SK-N-SH (cell line): Measurements from ENCODE around the gene OBSCN. TPM values are rescaled to one million over a fixed set of nuclear protein-coding genes. Genes with fewer than 3 reads are reported as not detected.

ENCODE experiments used
- CTCF ChIA-PET: fragments of 300-600, 350-600 bp; formaldehyde crosslinking; extraction: SDS; loops from one replicate; lab custom pipeline; 2021; lab: Yijun Ruan, JAX
- POLR2A ChIA-PET: fragments of 350-600 bp; sonication (Branson Sonifier 250); formaldehyde crosslinking; extraction: SDS; loops from one replicate; lab custom pipeline; 2020; ENCODE audit warnings: antibody characterized with exemption, inconsistent platforms; lab: Yijun Ruan, JAX
- DNase-seq: peaks from one replicate; pipeline ENCODE4 v3.0.0; 2012
- H2AFZ ChIP-seq: fragments of 200-600 bp; sonication (generic); 2 replicates; pipeline ENCODE4 v1.8.1; 2016; ENCODE audit warnings: antibody characterized with exemption, mild to moderate bottlenecking, low read depth
- H3F3A ChIP-seq: fragments of 200-600 bp; sonication (generic); replicated peaks from 2 replicates; pipeline ENCODE3; 2016; ENCODE audit warnings: antibody characterized with exemption, mild to moderate bottlenecking; ENCODE audit not compliant: insufficient read depth
- H3K27ac ChIP-seq, 2 experiments: fragments of 200-500 bp in 1 of 2; fragments of 200-600 bp in 1 of 2; sonication (Bioruptor generic) in 1 of 2; sonication (generic), shearing (Covaris generic) in 1 of 2; 2 replicates each; pipeline versions ENCODE4 v1.5.1 to v1.6.1; 2014 to 2016; ENCODE audit warnings: low read depth in 2 of 2, inconsistent platforms in 1 of 2, low read length in 1 of 2, mild to moderate bottlenecking in 1 of 2, mixed read lengths in 1 of 2
- H3K27me3 ChIP-seq: fragments of 200-600 bp; sonication (generic), shearing (Covaris generic); 2 replicates; pipeline ENCODE4 v1.6.1; 2016; ENCODE audit warnings: mixed run types; ENCODE audit not compliant: insufficient read depth
- H3K36me3 ChIP-seq, 2 experiments: fragments of 200-500 bp in 1 of 2; fragments of 200-600 bp in 1 of 2; sonication (Bioruptor generic) in 1 of 2; sonication (generic) in 1 of 2; replicated peaks in 1 of 2; 2 replicates each; pipeline versions ENCODE3 to v1.5.1; 2014 to 2016; ENCODE audit warnings: low read length in 1 of 2, mild to moderate bottlenecking in 1 of 2; ENCODE audit not compliant: insufficient read depth in 2 of 2, control insufficient read depth in 1 of 2
- H3K4me1 ChIP-seq, 2 experiments: fragments of 200-500 bp in 1 of 2; fragments of 200-600 bp in 1 of 2; sonication (Bioruptor generic) in 1 of 2; sonication (generic), shearing (Covaris generic) in 1 of 2; 2 replicates each; pipeline versions ENCODE4 v1.5.1 to v1.6.1; 2014 to 2016; ENCODE audit warnings: low read depth in 1 of 2, low read length in 1 of 2, mixed run types in 1 of 2; ENCODE audit not compliant: insufficient read depth in 2 of 2, control insufficient read depth in 1 of 2
- H3K4me2 ChIP-seq: fragments of 200-600 bp; sonication (generic), shearing (Covaris generic); 2 replicates; pipeline ENCODE4 v1.6.1; 2017; ENCODE audit warnings: mixed run types
- H3K4me3 ChIP-seq, 2 experiments: fragments of 200-500 bp in 1 of 2; fragments of 200-600 bp in 1 of 2; sonication (Bioruptor generic) in 1 of 2; sonication (generic), shearing (Covaris generic) in 1 of 2; 2 replicates each; pipeline versions ENCODE4 v1.5.1 to v1.8.1; 2014 to 2016; ENCODE audit warnings: low read depth in 2 of 2, inconsistent platforms in 1 of 2, low read length in 1 of 2, mild to moderate bottlenecking in 1 of 2, mixed read lengths in 1 of 2, moderate library complexity in 1 of 2
- H3K79me2 ChIP-seq: fragments of 200-600 bp; sonication (generic); 2 replicates; pipeline ENCODE4 v1.8.1; 2017; ENCODE audit warnings: mild to moderate bottlenecking; ENCODE audit not compliant: insufficient read depth
- H3K9ac ChIP-seq: fragments of 200-600 bp; sonication (generic); 2 replicates; pipeline ENCODE4 v1.6.1; 2017; ENCODE audit warnings: mixed run types
- H3K9me2 ChIP-seq: fragments of 200-600 bp; sonication (generic); 2 replicates; pipeline ENCODE4 v1.6.1; 2017; ENCODE audit warnings: mixed run types
- H3K9me3 ChIP-seq: fragments of 200-600 bp; sonication (generic); 2 replicates; pipeline ENCODE4 v1.6.1; 2017; ENCODE audit warnings: mixed run types, mild to moderate bottlenecking, moderate library complexity
- H4K20me1 ChIP-seq: fragments of 200-600 bp; sonication (generic); 2 replicates; pipeline ENCODE4 v1.6.1; 2017; ENCODE audit warnings: mild to moderate bottlenecking, mixed run types; ENCODE audit not compliant: insufficient read depth
- ELF1 ChIP-seq: IDR thresholded peaks from 2 replicates; pipeline ENCODE4 v1.4.0; 2012
- EP300 ChIP-seq, 2 experiments: IDR thresholded peaks; 2 replicates each; pipeline versions ENCODE4 v1.4.0 to v1.6.1; 2012; ENCODE audit warnings: borderline replicate concordance in 1 of 2, low read depth in 1 of 2, low read length in 1 of 2
- GATA2 ChIP-seq: sonication (generic); formaldehyde crosslinking; IDR thresholded peaks from 2 replicates; pipeline ENCODE4 v1.5.0; 2020; ENCODE audit warnings: mild to moderate bottlenecking, missing genetic modification reagents
- NRF1 ChIP-seq: IDR thresholded peaks from 2 replicates; pipeline ENCODE4 v1.6.1; 2012; ENCODE audit warnings: low read depth, mild to moderate bottlenecking, low read length
- POLR2AphosphoS5 ChIP-seq: IDR thresholded peaks from 2 replicates; pipeline ENCODE4 v1.6.1; 2012; ENCODE audit warnings: low read depth, low read length
- RCOR1 ChIP-seq: fragments of 150-350 bp; IDR thresholded peaks from 2 replicates; pipeline ENCODE4 v1.6.1; 2017; ENCODE audit warnings: antibody characterized with exemption, low read length
- SIN3A ChIP-seq: IDR thresholded peaks from 2 replicates; pipeline ENCODE4 v1.6.1; 2012; ENCODE audit warnings: low read depth, mild to moderate bottlenecking, low read length, moderate library complexity, borderline replicate concordance
- TCF12 ChIP-seq: IDR thresholded peaks from 2 replicates; pipeline ENCODE4 v1.4.0; 2012
- WGBS: methylation state at CpG from one replicate; pipeline ENCODE4 v1.1.6; 2017; ENCODE audit warnings: low lambda C conversion rate; 5-methylcytosine and 5-hydroxymethylcytosine counted together
- polyA plus RNA-seq, 3 experiments: library from polyadenylated mRNA; depleted of rRNA; stranded (reverse); fragments of >200 nt; gene quantifications; 2 replicates each; pipeline ENCODE4 v1.2.3, GENCODE V29; 2012
- TF ChIP-seq, protein P1 (sequence below): IDR thresholded peaks from 2 replicates; pipeline ENCODE4; 2012
- TF ChIP-seq, protein P2 (sequence below): IDR thresholded peaks from 2 replicates; pipeline ENCODE4 v1.4.0; 2012; ENCODE audit warnings: low read depth, borderline replicate concordance
- TF ChIP-seq, protein P3 (sequence below): fragments of 150-350 bp; IDR thresholded peaks from 2 replicates; pipeline ENCODE4 v1.6.1; 2017; ENCODE audit warnings: antibody characterized with exemption, low read length, low read depth, borderline replicate concordance
- TF ChIP-seq, protein P4 (sequence below): IDR thresholded peaks from 2 replicates; pipeline ENCODE4 v1.4.0; 2012; ENCODE audit warnings: low read depth
- TF ChIP-seq, protein P5 (sequence below): fragments of 150-350 bp; IDR thresholded peaks from 2 replicates; pipeline ENCODE4 v1.6.1; 2016; ENCODE audit warnings: mild to moderate bottlenecking, low read depth, low read length
- TF ChIP-seq, protein P6 (sequence below): IDR thresholded peaks from 2 replicates; pipeline ENCODE4 v1.6.1; 2012; ENCODE audit warnings: mild to moderate bottlenecking, low read depth, low read length, moderate library complexity
- TF ChIP-seq, protein P7 (sequence below): IDR thresholded peaks from 2 replicates; pipeline ENCODE4 v1.4.0; 2012; ENCODE audit warnings: low read depth, borderline replicate concordance

OBSCN gene
- polyA plus RNA-seq, 1 of the 3 experiments (the other 2 are of a cell fraction), result 4.0 TPM

DNA sequence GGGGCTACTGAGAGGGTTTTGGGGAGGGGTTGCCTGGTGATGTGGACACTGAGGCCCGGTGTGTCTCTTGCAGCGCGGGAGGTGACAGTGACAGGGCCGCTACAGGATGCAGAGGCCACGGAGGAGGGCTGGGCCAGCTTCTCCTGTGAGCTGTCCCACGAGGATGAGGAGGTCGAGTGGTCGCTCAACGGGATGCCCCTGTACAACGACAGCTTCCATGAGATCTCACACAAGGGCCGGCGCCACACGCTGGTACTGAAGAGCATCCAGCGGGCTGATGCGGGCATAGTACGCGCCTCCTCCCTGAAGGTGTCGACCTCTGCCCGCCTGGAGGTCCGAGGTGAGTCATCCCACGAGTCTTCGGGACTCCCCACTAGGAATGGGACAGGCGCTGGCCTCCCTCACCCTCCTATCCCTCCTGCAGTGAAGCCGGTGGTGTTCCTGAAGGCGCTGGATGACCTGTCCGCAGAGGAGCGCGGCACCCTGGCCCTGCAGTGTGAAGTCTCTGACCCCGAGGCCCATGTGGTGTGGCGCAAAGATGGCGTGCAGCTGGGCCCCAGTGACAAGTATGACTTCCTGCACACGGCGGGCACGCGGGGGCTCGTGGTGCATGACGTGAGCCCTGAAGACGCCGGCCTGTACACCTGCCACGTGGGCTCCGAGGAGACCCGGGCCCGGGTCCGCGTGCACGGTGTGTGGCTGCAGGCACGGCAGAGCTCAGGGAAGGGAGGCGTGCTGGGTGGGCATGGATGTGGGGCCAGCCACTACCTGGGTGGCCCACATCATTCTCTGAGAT lies 72.5 kb downstream of the OBSCN start:
- POLR2A ChIA-PET, result no interaction called here
- H3K9me2 ChIP-seq, result no peaks in the 10 kb centered on the region
- H3K4me2 ChIP-seq, result no peak overlapping the region
- H4K20me1 ChIP-seq, result no peaks in the 10 kb centered on the region
- no peak for TF ChIP-seq ELF1
- TF ChIP-seq, protein P1, sequence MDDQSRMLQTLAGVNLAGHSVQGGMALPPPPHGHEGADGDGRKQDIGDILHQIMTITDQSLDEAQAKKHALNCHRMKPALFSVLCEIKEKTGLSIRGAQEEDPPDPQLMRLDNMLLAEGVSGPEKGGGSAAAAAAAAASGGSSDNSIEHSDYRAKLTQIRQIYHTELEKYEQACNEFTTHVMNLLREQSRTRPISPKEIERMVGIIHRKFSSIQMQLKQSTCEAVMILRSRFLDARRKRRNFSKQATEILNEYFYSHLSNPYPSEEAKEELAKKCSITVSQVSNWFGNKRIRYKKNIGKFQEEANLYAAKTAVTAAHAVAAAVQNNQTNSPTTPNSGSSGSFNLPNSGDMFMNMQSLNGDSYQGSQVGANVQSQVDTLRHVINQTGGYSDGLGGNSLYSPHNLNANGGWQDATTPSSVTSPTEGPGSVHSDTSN, result no peak
- TF ChIP-seq, all 33 proteins: peak for 0
- H3K27me3 ChIP-seq, result no peaks in the 10 kb centered on the region
- no peak overlapping the region for H3K27ac ChIP-seq
- 67% methylated on average over 3 of the region's 48 CpGs for WGBS
- no peaks in the 10 kb centered on the region for H3K36me3 ChIP-seq
- H3K4me3 ChIP-seq, result no peak overlapping the region
- H3K4me1 ChIP-seq, result no peaks in the 10 kb centered on the region
- no peak overlapping the region for H3K9ac ChIP-seq
- no peaks in the 10 kb centered on the region for H3F3A ChIP-seq
- CTCF ChIA-PET, result no interaction called here
- no peaks in the 10 kb centered on the region for H3K9me3 ChIP-seq
- H2AFZ ChIP-seq, result no peak overlapping the region
- no peaks in the 10 kb centered on the region for H3K79me2 ChIP-seq
- DNase-seq, result no peak

DNA sequence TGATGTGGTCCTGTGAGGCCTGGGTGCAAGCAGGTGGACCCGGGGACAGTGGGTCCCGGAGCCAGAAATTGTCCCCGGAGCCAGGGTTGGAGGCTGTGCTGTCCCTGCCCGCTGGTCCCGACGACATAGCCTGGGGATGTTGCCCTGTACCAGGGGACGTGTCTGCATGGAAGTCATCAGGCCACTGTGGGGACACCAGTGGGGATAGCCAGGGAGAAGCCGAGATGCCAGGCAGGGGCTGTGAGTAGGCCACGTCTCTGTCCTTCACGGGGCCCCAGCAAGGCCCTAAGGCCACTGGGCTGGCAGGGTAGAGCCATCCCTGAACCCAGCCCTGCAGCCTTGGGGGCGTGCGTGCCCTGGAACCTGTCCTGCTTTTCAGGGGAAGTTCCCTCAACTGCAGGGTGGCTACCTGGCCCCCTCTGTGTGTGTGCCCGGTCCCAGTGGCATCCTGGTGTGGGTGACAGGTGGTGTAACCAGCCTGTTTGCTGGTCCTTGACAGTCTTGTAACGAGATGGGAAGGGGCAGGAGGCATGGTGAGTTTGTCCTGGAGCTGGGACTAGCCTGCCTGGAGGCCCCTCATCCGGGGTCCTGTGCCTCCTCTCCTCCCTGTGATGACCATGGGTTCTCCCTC lies 73.2 kb downstream of the OBSCN start:
- Histone ChIP-seq H3K9me2 (no peaks in the 10 kb centered on the region), H3K27me3 (no peaks in the 10 kb centered on the region), H2AFZ (no peak overlapping the region), H3K36me3 (no peaks in the 10 kb centered on the region), H3K79me2 (no peaks in the 10 kb centered on the region), H3F3A (no peaks in the 10 kb centered on the region), H3K4me2 (no peak overlapping the region), H3K4me3 (no peak overlapping the region), H3K27ac (no peak overlapping the region), H3K4me1 (no peaks in the 10 kb centered on the region), H4K20me1 (no peaks in the 10 kb centered on the region), H3K9me3 (no peaks in the 10 kb centered on the region), H3K9ac (no peak overlapping the region)
- CTCF ChIA-PET, result interaction anchor here (0.6 kb wide), 1 partner anchor 44 kb away, joined by 3 read pairs; no protein-coding TSS in a partner anchor
- DNase-seq, result no peak
- POLR2A ChIA-PET, result no interaction called here
- no CpG with 5 or more reads among the region's 15 CpGs for WGBS
- TF ChIP-seq, protein P2, sequence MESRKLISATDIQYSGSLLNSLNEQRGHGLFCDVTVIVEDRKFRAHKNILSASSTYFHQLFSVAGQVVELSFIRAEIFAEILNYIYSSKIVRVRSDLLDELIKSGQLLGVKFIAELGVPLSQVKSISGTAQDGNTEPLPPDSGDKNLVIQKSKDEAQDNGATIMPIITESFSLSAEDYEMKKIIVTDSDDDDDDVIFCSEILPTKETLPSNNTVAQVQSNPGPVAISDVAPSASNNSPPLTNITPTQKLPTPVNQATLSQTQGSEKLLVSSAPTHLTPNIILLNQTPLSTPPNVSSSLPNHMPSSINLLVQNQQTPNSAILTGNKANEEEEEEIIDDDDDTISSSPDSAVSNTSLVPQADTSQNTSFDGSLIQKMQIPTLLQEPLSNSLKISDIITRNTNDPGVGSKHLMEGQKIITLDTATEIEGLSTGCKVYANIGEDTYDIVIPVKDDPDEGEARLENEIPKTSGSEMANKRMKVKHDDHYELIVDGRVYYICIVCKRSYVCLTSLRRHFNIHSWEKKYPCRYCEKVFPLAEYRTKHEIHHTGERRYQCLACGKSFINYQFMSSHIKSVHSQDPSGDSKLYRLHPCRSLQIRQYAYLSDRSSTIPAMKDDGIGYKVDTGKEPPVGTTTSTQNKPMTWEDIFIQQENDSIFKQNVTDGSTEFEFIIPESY, result no peak
- TF ChIP-seq, protein P3, sequence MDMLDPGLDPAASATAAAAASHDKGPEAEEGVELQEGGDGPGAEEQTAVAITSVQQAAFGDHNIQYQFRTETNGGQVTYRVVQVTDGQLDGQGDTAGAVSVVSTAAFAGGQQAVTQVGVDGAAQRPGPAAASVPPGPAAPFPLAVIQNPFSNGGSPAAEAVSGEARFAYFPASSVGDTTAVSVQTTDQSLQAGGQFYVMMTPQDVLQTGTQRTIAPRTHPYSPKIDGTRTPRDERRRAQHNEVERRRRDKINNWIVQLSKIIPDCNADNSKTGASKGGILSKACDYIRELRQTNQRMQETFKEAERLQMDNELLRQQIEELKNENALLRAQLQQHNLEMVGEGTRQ, result no peak
- TF ChIP-seq, protein P4, sequence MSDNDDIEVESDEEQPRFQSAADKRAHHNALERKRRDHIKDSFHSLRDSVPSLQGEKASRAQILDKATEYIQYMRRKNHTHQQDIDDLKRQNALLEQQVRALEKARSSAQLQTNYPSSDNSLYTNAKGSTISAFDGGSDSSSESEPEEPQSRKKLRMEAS, result no peak
- TF ChIP-seq RCOR1 (no peak), POLR2AphosphoS5 (no peak), EP300 (IDR thresholded peaks at IDR 0.05; ENCODE audit: borderline replicate concordance in 1 of 2, low read depth in 1 of 2, low read length in 1 of 2) (no peak), NRF1 (no peak), TCF12 (no peak), SIN3A (no peak), GATA2 (CRISPR knock-in tag) (no peak)
- TF ChIP-seq, protein P5, sequence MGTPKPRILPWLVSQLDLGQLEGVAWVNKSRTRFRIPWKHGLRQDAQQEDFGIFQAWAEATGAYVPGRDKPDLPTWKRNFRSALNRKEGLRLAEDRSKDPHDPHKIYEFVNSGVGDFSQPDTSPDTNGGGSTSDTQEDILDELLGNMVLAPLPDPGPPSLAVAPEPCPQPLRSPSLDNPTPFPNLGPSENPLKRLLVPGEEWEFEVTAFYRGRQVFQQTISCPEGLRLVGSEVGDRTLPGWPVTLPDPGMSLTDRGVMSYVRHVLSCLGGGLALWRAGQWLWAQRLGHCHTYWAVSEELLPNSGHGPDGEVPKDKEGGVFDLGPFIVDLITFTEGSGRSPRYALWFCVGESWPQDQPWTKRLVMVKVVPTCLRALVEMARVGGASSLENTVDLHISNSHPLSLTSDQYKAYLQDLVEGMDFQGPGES, result no peak
- TF ChIP-seq, protein P6, sequence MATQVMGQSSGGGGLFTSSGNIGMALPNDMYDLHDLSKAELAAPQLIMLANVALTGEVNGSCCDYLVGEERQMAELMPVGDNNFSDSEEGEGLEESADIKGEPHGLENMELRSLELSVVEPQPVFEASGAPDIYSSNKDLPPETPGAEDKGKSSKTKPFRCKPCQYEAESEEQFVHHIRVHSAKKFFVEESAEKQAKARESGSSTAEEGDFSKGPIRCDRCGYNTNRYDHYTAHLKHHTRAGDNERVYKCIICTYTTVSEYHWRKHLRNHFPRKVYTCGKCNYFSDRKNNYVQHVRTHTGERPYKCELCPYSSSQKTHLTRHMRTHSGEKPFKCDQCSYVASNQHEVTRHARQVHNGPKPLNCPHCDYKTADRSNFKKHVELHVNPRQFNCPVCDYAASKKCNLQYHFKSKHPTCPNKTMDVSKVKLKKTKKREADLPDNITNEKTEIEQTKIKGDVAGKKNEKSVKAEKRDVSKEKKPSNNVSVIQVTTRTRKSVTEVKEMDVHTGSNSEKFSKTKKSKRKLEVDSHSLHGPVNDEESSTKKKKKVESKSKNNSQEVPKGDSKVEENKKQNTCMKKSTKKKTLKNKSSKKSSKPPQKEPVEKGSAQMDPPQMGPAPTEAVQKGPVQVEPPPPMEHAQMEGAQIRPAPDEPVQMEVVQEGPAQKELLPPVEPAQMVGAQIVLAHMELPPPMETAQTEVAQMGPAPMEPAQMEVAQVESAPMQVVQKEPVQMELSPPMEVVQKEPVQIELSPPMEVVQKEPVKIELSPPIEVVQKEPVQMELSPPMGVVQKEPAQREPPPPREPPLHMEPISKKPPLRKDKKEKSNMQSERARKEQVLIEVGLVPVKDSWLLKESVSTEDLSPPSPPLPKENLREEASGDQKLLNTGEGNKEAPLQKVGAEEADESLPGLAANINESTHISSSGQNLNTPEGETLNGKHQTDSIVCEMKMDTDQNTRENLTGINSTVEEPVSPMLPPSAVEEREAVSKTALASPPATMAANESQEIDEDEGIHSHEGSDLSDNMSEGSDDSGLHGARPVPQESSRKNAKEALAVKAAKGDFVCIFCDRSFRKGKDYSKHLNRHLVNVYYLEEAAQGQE, result no peak
- TF ChIP-seq, protein P7, sequence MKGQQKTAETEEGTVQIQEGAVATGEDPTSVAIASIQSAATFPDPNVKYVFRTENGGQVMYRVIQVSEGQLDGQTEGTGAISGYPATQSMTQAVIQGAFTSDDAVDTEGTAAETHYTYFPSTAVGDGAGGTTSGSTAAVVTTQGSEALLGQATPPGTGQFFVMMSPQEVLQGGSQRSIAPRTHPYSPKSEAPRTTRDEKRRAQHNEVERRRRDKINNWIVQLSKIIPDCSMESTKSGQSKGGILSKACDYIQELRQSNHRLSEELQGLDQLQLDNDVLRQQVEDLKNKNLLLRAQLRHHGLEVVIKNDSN, result no peak
